Measurements from ENCODE around the gene SETD9. TPM values are rescaled to one million over a fixed set of nuclear protein-coding genes. Genes with fewer than 3 reads are reported as not detected.

The SETD9 gene
- total RNA-seq, 2 donors from 2014 or later, result 7.6 to 18.5 TPM

DNA sequence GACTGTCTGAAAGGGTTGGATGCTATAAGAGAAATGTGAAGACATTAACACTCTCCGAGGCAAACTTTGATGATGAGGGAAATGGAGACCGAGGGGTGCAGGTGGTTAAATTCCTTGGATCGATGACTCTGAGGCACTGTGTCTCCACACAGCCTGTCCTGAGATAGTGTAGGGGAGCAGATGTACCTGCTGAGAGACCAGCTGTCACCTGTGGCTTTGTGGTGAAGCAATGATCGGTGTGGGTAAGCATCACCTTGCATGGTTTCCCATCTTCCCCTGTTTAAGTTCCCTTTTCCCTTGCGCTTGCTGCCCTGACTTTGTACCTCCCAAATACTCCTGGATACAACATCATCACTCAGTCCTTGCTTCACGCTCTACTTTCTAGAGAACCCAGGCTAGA, 52.4 kb downstream of the SETD9 start:
- Histone ChIP-seq H3K4me1 (no peaks in the 10 kb centered on the region), H3K36me3 (no peaks in the 10 kb centered on the region), H3K27ac (no peak overlapping the region), H3K4me3 (no peak overlapping the region), H3K27me3 (no peaks in the 10 kb centered on the region), H3K9ac (ENCODE audit: low read depth in 2 of 2, low read length in 2 of 2) (no peak overlapping the region), H3K9me3 (no peaks in the 10 kb centered on the region)
- TF ChIP-seq, protein P1, sequence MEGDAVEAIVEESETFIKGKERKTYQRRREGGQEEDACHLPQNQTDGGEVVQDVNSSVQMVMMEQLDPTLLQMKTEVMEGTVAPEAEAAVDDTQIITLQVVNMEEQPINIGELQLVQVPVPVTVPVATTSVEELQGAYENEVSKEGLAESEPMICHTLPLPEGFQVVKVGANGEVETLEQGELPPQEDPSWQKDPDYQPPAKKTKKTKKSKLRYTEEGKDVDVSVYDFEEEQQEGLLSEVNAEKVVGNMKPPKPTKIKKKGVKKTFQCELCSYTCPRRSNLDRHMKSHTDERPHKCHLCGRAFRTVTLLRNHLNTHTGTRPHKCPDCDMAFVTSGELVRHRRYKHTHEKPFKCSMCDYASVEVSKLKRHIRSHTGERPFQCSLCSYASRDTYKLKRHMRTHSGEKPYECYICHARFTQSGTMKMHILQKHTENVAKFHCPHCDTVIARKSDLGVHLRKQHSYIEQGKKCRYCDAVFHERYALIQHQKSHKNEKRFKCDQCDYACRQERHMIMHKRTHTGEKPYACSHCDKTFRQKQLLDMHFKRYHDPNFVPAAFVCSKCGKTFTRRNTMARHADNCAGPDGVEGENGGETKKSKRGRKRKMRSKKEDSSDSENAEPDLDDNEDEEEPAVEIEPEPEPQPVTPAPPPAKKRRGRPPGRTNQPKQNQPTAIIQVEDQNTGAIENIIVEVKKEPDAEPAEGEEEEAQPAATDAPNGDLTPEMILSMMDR (IDR thresholded peaks at IDR 0.05), result no peak
- DNase-seq, result no peak
- intact Hi-C loops (cut with DNase I), result no loop called here

DNA sequence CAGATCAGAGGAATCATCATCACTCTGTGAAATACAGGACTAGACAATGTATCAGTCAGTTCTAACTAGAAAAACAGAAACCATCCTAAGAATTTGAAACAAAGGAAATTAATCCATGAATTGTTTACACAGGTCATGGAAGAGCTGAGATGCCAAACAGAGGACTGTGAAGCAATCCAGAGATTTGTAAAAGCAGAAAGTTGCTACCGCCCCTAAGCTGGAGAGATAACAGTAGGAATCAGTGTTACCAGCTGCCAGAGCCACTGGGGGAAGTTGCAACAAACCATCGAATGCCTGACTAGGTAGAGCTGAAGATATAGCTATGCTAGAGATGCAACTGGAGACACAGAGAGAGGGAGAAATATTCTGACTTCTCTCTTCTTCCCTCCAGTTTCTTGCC, 52.9 kb downstream of the SETD9 start:
- TF ChIP-seq, protein P1 (IDR thresholded peaks at IDR 0.05), result no peak

DNA sequence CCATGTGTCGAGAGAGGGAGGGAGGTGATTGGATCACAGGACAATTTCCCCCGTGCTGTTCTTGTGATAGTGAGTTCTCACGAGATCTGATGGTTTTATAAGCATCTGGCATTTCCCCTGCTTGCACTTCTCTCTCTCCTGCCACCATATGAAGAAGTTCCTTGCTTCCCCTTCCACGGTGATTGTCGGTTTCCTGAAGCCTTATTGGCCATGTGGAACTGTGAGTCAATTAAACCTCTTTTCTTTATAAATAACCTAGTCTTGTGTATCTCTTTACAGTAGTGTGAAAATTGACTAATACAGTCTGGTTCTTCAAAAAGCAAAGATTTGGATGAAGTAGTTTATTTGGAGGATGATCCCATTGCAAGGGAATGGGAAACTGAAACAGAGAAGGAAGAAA, 53.9 kb downstream of the SETD9 start:
- Histone ChIP-seq H3K4me3 (no peak overlapping the region), H3K36me3 (no peaks in the 10 kb centered on the region), H3K27me3 (no peaks in the 10 kb centered on the region), H3K27ac (no peak overlapping the region), H3K9ac (ENCODE audit: low read depth in 2 of 2, low read length in 2 of 2) (no peak overlapping the region), H3K9me3 (no peaks in the 10 kb centered on the region), H3K4me1 (no peaks in the 10 kb centered on the region)
- intact Hi-C loops (cut with DNase I), result no loop called here
- TF ChIP-seq, protein P1 (IDR thresholded peaks at IDR 0.05), result no peak
- no peak for DNase-seq

More for the DNA sequence above, 52.9 kb downstream of the SETD9 start:
- DNase-seq, result no peak
- Histone ChIP-seq H3K27me3 (no peaks in the 10 kb centered on the region), H3K4me1 (no peaks in the 10 kb centered on the region), H3K9me3 (no peaks in the 10 kb centered on the region), H3K9ac (ENCODE audit: low read depth in 2 of 2, low read length in 2 of 2) (no peak overlapping the region), H3K4me3 (no peak overlapping the region), H3K27ac (no peak overlapping the region), H3K36me3 (no peaks in the 10 kb centered on the region)
- intact Hi-C loops (cut with DNase I), result no loop called here

DNA sequence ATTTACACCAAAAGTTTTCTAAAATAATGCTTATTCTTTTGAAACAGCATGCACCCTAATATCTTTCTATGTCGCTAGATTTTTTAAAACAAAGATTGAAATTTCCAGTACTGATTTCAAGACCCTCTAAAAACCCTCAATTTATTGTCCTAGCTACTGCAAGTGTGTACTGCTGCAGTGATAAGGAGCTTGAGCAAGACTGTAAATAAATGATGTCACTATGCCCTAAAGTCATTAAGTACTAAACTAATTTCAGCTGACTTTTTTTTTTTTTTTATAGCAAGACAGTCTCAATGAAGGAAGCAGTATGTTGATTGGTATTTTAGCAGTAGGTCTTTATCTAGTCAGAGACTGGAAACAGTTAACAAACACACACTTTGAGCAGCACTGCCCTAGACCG, 54.8 kb downstream of the SETD9 start:
- H3K36me3 ChIP-seq, result no peaks in the 10 kb centered on the region
- H3K27ac ChIP-seq, result no peak overlapping the region
- H3K27me3 ChIP-seq, result no peaks in the 10 kb centered on the region
- no peak for DNase-seq
- TF ChIP-seq, protein P1 (IDR thresholded peaks at IDR 0.05), result no peak
- no peaks in the 10 kb centered on the region for H3K4me1 ChIP-seq
- intact Hi-C loops (cut with DNase I), result no loop called here
- H3K4me3 ChIP-seq, result no peak overlapping the region
- H3K9ac ChIP-seq (ENCODE audit: low read depth in 2 of 2, low read length in 2 of 2), result no peak overlapping the region
- H3K9me3 ChIP-seq, result no peaks in the 10 kb centered on the region

Other genes starting within 250 kb of the SETD9 start
- gene MAP3K1, start 94.0 kb upstream of the SETD9 start, total RNA-seq, result 10 to 100 TPM; 12.2 to 12.6 TPM
- gene MIER3, start 42.5 kb downstream of the SETD9 start, total RNA-seq, result 100 to 1,000 TPM in 1 of 2 donors, 10 to 100 TPM in 1; 56.0 to 112 TPM

Measured in colonic mucosa (tissue), 4 donors.